ENCODE measurements around the gene CHST10. TPM values are rescaled to one million over a fixed set of nuclear protein-coding genes. Genes with fewer than 3 reads are reported as not detected.

CHST10 gene
- total RNA-seq, 1 experiment from 2014 or later: 29.7 TPM

GRCh38 chr2:100392715-100393114, 24.8 kb downstream of the CHST10 start:
- Mint-ChIP-seq H3K4me1 (peaks cover 6 to 14% of the 10 kb centered on the region in 2 experiments), H3K9me3 (no peaks in the 10 kb centered on the region; a peak in 1 of 5 replicates), H3K4me3 (no peak overlapping the region), H3K36me3 (ENCODE audit: insufficient read depth in 1 of 3, low read depth in 3 of 3) (peaks cover 34 to 66% (median 51%) of the 10 kb centered on the region in 3 experiments), H3K27ac (no peak overlapping the region; a peak in 1 of 7 replicates), H3K27me3 (ENCODE audit: low read depth) (no peaks in the 10 kb centered on the region)
- Histone ChIP-seq H3K79me1 (ENCODE audit: insufficient read depth, low read depth, low read length, poor library complexity, severe bottlenecking) (no peaks in the 10 kb centered on the region), H4K91ac (ENCODE audit: insufficient read length, low read depth, low read length) (no peak overlapping the region), H3K4me1 (ENCODE audit: insufficient read depth, low read length) (no peaks in the 10 kb centered on the region), H4K20me1 (ENCODE audit: control insufficient read depth, insufficient read depth, insufficient read length) (no peaks in the 10 kb centered on the region), H2BK20ac (ENCODE audit: low read depth, low read length, poor library complexity, severe bottlenecking) (no peak overlapping the region), H4K5ac (ENCODE audit: insufficient read length, low read depth, low read length) (no peak overlapping the region), H3K4ac (ENCODE audit: low read depth, low read length) (no peak overlapping the region), H3K27ac (ENCODE audit: insufficient read length, low read depth, low read length) (no peak overlapping the region), H3K18ac (ENCODE audit: insufficient read length, low read depth, low read length) (no peak overlapping the region), H3K27me3 (ENCODE audit: insufficient read depth, low read length) (no peaks in the 10 kb centered on the region), H2BK12ac (ENCODE audit: insufficient read length, low read depth, low read length) (no peak overlapping the region), H3K56ac (ENCODE audit: insufficient read length, low read depth, low read length) (no peak overlapping the region), H3K23ac (ENCODE audit: insufficient read length, low read depth, low read length) (no peak overlapping the region), H2BK120ac (ENCODE audit: low read depth, low read length, poor library complexity, severe bottlenecking) (no peak overlapping the region), H2AK5ac (ENCODE audit: insufficient read length, low read length) (no peak overlapping the region), H3K9me3 (ENCODE audit: control insufficient read depth, low read depth, low read length) (no peaks in the 10 kb centered on the region), H2AFZ (ENCODE audit: low read length) (no peak overlapping the region), H3T11ph (ENCODE audit: low read length) (no peak overlapping the region), H4K8ac (replicated peaks; ENCODE audit: insufficient read length, low read depth, low read length) (no peak overlapping the region), H3K4me2 (ENCODE audit: insufficient read depth, insufficient read length, low read length) (no peak overlapping the region), H3K9ac (ENCODE audit: extremely low read depth, insufficient read length, low read length) (no peak overlapping the region), H3K14ac (ENCODE audit: insufficient read depth, low read length) (no peak overlapping the region), H2BK15ac (ENCODE audit: low read depth, low read length) (no peak overlapping the region), H3K79me2 (ENCODE audit: insufficient read depth, low read length) (no peaks in the 10 kb centered on the region), H2BK5ac (ENCODE audit: insufficient read length, low read length) (no peak overlapping the region), H3K23me2 (ENCODE audit: insufficient read length, low read depth, low read length, poor library complexity, severe bottlenecking) (no peaks in the 10 kb centered on the region)
- DNase-seq: no peak
- no CpG with 5 or more reads among the region's 8 CpGs for WGBS (ENCODE audit: extremely low coverage, insufficient read length, low lambda C conversion rate)
- no peak for TF ChIP-seq CTCF (conservative IDR thresholded peaks at IDR 0.05)
